Activated T-cell treated with anti-CD3 and anti-CD28 coated beads, Interleukin-2, amount 50 U/mL, for 4 hours (primary cell): Measurements from ENCODE around the gene XRCC5. TPM values are rescaled to one million over a fixed set of nuclear protein-coding genes. Genes with fewer than 3 reads are reported as not detected.
A peak's percentile ranks its signal among the peaks of the same experiment; 100 is the strongest.
"Not testable (repeated sequence)": the region's sequence is repeated elsewhere in the genome, so short reads cannot be mapped to it uniquely, and the experiment has no call there.

Source experiments
- ATAC-seq, 2 donors: fragments of 200-7000 bp; cut with Tn5 transposase; one replicate each; pipeline ENCODE4 v1.10.0; 2021
- DNase-seq: peaks from one replicate; pipeline ENCODE4 v3.0.0-alpha.2; 2020
- H3K27me3 Mint-ChIP-seq: one replicate; pipeline ENCODE4 v1.8.0; 2021; ENCODE audit warnings: low read depth, mixed read lengths
- H3K36me3 Mint-ChIP-seq: one replicate; pipeline ENCODE4 v1.8.0; 2022; ENCODE audit warnings: mixed read lengths; ENCODE audit not compliant: insufficient read depth
- H3K4me1 Mint-ChIP-seq: one replicate; pipeline ENCODE4 v1.8.0; 2021; ENCODE audit warnings: low read depth, mixed read lengths
- H3K4me3 Mint-ChIP-seq: one replicate; pipeline ENCODE4 v1.8.0; 2021; ENCODE audit warnings: mild to moderate bottlenecking, moderate library complexity, mixed read lengths
- H3K9me3 Mint-ChIP-seq: one replicate; pipeline ENCODE4 v1.8.0; 2021; ENCODE audit warnings: mixed read lengths
- total RNA-seq, 3 donors: library from RNA; stranded (reverse); gene quantifications; one replicate each; pipeline ENCODE4 v1.2.1, GENCODE V29; 2021

XRCC5 gene
- total RNA-seq, 3 donors from 2014 or later, result 460 to 524 (median 513) TPM

DNA sequence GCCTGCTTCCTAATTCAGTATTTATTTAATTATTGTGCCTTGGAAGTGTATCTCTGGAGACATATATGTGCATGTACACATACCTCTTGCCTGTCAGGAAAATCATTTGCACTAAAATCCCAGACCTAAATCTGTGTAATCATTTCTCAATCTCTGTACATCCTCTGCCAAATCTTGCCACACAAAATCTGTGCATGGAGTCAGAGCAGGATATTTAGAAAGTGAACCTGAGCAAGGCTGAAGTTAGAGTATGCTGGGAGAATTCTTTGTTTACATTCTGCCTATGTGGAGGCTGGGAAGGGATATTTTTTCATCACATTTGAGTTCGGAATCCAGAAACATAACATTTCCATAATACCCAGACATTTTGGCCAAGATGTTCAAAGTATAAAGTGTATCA is 9.3 kb downstream of the XRCC5 start:
- Mint-ChIP-seq H3K9me3 (no peaks in the 10 kb centered on the region), H3K4me3 (no peak overlapping the region), H3K4me1 (peaks cover 81% of the 10 kb centered on the region), H3K27me3 (no peaks in the 10 kb centered on the region), H3K36me3 (peaks cover 70% of the 10 kb centered on the region)
- DNase-seq (no peak), ATAC-seq (no peak)

DNA sequence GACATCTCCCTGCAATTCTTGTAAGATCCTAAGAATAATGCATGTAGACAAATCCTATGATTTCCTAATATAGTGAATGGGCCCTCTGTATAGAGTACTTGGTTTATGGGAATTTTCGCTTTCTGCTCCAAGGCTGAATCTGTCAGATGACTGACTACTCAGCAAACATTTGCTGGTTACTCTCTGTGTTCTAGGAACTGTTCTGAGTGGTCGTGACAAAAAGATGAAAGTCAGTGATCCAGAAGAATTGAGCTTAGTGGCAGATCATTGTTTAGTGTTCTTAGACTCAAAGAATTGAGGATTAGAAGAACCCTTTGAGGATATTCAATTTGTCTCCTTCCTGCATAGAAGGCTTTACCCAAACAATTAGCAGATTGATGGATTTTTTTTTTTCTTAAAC is 10.0 kb downstream of the XRCC5 start:
- no peaks in the 10 kb centered on the region for H3K27me3 Mint-ChIP-seq
- DNase-seq (no peak), ATAC-seq (no peak)
- peaks cover 77% of the 10 kb centered on the region for H3K4me1 Mint-ChIP-seq
- peaks cover 67% of the 10 kb centered on the region for H3K36me3 Mint-ChIP-seq
- no peak overlapping the region for H3K4me3 Mint-ChIP-seq
- H3K9me3 Mint-ChIP-seq, result no peaks in the 10 kb centered on the region

DNA sequence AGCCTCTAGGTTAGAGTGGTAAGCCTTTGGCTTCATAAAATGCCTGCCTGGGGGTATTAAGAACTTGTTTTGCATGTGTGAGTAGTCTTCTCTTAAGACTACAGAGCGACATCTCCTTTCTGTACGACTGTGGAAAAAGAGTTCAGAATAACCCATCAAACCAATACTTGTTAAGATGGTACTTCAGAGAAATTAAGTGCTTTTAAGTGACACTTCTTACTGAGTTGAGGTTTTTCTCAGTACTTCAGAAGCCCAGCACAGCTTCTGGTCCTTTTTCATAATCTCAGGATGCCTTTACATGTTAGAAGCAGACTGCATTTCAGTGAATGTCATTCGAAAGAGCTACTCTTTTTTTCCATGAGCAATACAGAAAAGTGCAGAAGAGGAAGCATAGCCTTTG is 10.8 kb downstream of the XRCC5 start:
- Mint-ChIP-seq H3K4me3 (peak overlapping the region; percentile 48), H3K27me3 (no peaks in the 10 kb centered on the region), H3K4me1 (peaks cover 74% of the 10 kb centered on the region), H3K36me3 (peaks cover 66% of the 10 kb centered on the region), H3K9me3 (no peaks in the 10 kb centered on the region)
- no peak for DNase-seq
- peak; percentile 91 to 95 for ATAC-seq

DNA sequence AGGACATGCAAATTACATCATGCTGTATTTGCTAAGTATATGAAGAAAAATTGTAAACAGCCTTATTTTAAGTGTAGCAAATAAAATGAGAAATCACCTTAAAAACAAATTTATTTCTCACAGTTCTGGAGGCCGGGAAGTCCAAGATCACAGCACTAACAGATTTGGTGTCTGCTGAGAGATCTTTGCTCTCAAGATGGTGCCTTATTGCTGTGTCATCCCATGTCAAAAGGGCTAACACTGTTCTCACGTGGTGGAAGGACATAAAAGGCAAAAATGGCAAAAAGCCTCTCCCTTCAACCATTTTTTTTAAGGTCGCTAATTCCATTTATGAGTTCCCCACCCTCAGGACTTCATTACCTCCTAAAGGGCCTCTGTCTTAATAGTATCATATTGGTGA is 12.1 kb downstream of the XRCC5 start:
- Mint-ChIP-seq H3K4me1 (peaks cover 71% of the 10 kb centered on the region), H3K9me3 (no peaks in the 10 kb centered on the region), H3K4me3 (no peak overlapping the region), H3K27me3 (no peaks in the 10 kb centered on the region), H3K36me3 (peaks cover 67% of the 10 kb centered on the region)
- no peak for DNase-seq
- no peak for ATAC-seq

GRCh38 chr2:216126943-216127342 is 17.8 kb downstream of the XRCC5 start:
- Mint-ChIP-seq H3K4me3 (no peak overlapping the region), H3K27me3 (no peaks in the 10 kb centered on the region), H3K9me3 (no peaks in the 10 kb centered on the region), H3K36me3 (peaks cover 62% of the 10 kb centered on the region), H3K4me1 (peaks cover 62% of the 10 kb centered on the region)
- no peak for DNase-seq
- no peak for ATAC-seq

- Mint-ChIP-seq H3K4me3 (no peak overlapping the region), H3K36me3 (peaks cover 70% of the 10 kb centered on the region), H3K27me3 (no peaks in the 10 kb centered on the region), H3K4me1 (peaks cover 68% of the 10 kb centered on the region), H3K9me3 (no peaks in the 10 kb centered on the region)
- DNase-seq, result no peak
- no peak for ATAC-seq
These were observed 21.3 kb downstream of the XRCC5 start for GRCh38 chr2:216130346-216130971.

GRCh38 chr2:216131175-216131926 is 22.2 kb downstream of the XRCC5 start:
- ATAC-seq (peak in 1 of 2 donors; percentile 55), DNase-seq (no peak)
- H3K36me3 Mint-ChIP-seq, result peaks cover 71% of the 10 kb centered on the region
- no peaks in the 10 kb centered on the region for H3K9me3 Mint-ChIP-seq
- H3K4me3 Mint-ChIP-seq, result no peak overlapping the region
- H3K27me3 Mint-ChIP-seq, result no peaks in the 10 kb centered on the region
- H3K4me1 Mint-ChIP-seq, result peaks cover 64% of the 10 kb centered on the region

DNA sequence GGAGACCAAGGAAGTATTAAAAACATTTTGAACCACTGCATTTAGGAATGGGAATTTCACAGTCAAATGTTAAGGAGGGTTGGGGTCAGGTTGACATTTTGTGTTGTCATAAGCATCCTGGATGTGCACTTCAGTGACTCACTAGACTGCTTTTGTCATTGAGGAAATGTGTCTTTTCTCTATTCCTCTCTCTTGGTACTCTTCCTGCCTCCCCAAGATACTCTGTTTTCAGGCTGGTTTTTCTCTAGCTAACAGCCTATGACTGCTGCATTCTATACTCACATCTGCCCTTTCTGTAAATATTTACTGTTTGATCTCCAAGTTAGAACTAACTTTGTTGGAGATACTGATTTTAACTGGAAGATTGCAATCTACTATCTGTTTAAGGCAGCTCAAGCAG is 23.4 kb downstream of the XRCC5 start:
- H3K4me1 Mint-ChIP-seq, result peaks cover 61% of the 10 kb centered on the region
- H3K27me3 Mint-ChIP-seq, result no peaks in the 10 kb centered on the region
- H3K36me3 Mint-ChIP-seq, result peaks cover 72% of the 10 kb centered on the region
- H3K4me3 Mint-ChIP-seq, result no peak overlapping the region
- DNase-seq (no peak), ATAC-seq (no peak)
- H3K9me3 Mint-ChIP-seq, result no peaks in the 10 kb centered on the region

DNA sequence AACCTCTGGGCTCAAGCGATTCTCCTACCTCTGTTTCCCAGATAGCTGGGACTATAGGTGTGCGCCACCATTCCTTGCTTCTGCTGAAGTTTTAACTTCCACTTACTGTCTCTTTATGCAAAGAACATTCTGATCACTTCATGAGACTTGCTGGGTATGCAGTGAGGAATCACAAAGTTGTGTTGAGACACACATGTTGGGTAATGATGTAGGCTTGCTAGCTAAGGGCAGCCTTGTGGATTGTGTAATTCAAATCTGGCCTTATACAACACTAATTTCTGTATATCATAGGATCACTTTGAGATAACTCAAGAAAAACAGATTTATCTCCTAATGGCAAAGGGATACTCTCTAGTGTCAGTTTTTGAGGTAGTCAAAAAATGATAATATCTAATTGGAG is 24.2 kb downstream of the XRCC5 start:
- Mint-ChIP-seq H3K9me3 (no peaks in the 10 kb centered on the region), H3K27me3 (no peaks in the 10 kb centered on the region), H3K36me3 (peaks cover 75% of the 10 kb centered on the region), H3K4me1 (peaks cover 55% of the 10 kb centered on the region), H3K4me3 (no peak overlapping the region)
- DNase-seq (no peak), ATAC-seq (no peak)

DNA sequence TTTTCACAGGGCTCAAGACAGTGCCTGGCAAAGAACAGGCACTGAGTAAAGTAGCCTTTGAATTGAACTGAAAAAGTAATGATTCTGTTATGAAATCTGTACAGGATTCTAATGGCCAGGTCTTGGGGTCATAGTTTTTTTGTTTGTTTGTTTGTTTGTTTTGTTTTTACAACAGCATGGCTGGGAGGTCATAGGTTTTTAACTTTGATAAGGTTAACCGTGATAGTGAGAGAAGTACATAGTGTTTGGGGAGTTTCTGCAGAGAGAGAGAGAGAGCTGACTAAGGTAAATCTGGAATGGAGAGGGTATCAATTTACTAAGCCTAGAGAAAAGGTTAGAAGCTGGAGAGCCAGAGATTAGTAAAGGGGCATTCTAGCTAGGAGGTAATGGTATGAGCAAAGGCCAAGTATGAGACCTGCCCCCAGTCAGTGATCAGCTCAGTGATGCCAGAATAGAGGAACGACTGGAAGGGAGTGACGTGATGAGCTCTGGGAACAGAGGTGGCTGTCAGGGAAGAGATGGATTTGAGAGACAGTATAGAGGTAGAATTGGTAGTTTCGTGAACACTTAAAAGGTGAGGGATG is 25.9 kb downstream of the XRCC5 start:
- no peaks in the 10 kb centered on the region for H3K27me3 Mint-ChIP-seq
- no peaks in the 10 kb centered on the region for H3K9me3 Mint-ChIP-seq
- ATAC-seq (peak in 1 of 2 donors; percentile 38), DNase-seq (no peak)
- peaks cover 47% of the 10 kb centered on the region for H3K4me1 Mint-ChIP-seq
- no peak overlapping the region for H3K4me3 Mint-ChIP-seq
- H3K36me3 Mint-ChIP-seq, result peaks cover 80% of the 10 kb centered on the region

DNA sequence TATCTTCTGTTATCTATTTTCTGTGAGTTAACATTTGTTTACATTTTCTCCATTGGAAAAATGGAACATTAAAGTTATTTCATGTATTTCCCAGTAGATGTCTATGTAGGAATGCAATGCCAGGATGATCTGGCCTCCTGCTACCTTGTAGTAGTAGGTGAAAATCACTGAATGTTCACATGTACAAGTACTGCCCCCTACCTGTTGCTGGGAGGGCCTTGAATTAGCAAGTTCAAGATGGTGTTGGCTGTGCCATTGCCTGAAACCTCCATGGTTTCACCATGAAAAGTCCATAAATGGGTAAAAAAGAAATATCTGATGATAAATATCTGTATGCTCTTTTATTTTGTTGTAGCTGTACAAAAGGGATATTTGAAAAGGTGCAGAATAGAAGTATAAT is 30.7 kb downstream of the XRCC5 start:
- DNase-seq (no peak), ATAC-seq (no peak)
- Mint-ChIP-seq H3K4me3 (no peak overlapping the region), H3K27me3 (no peaks in the 10 kb centered on the region), H3K36me3 (peaks cover 61% of the 10 kb centered on the region), H3K4me1 (peaks cover 22% of the 10 kb centered on the region), H3K9me3 (no peaks in the 10 kb centered on the region)

DNA sequence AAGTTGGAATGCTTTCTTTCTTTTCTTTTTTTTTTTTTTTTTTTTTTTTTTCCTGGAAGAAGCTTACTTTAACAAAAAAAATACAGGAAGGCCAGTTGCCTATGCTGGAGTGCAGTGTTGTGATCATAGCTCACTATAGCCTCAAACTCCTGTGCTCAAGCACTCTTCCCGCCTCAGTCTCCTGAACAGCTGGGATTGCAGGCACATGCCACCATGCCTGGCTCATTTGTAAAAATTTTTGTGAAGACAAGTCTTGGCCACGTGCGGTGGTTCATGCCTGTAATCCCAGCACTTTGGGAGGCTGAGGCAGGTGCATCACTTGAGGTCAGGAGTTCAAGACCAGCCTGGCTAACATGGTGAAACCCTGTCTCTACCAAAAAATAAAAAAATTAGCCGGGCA is 32.4 kb downstream of the XRCC5 start:
- Mint-ChIP-seq H3K36me3 (peaks cover 46% of the 10 kb centered on the region), H3K4me1 (peaks cover 14% of the 10 kb centered on the region)
- not testable (repeated sequence) for H3K27me3 Mint-ChIP-seq, H3K9me3 Mint-ChIP-seq, ATAC-seq, H3K4me3 Mint-ChIP-seq, DNase-seq

DNA sequence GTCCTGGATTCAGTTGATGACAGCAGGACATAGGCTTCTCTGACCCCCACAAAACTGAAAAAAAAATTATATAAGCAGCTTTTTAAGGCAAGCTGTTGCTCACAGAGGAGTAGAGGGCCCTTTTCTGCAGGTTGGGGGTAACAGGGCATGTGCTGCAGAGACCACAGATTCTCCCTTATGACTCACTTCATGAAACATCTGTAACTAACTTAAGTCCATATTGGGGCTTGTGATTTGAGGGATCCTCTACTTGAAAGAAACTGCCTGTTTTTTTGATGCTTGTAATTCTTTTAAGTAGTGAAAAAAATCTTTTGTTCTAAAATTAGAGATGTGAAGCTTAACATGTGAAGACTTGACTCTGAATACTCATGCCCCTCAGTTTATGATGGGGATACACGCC is 33.4 kb downstream of the XRCC5 start:
- Mint-ChIP-seq H3K4me1 (peaks cover 21% of the 10 kb centered on the region), H3K9me3 (no peaks in the 10 kb centered on the region), H3K4me3 (no peak overlapping the region), H3K27me3 (no peaks in the 10 kb centered on the region), H3K36me3 (peaks cover 50% of the 10 kb centered on the region)
- DNase-seq (peak; percentile 7), ATAC-seq (peak; percentile 98 to 99)

- Mint-ChIP-seq H3K36me3 (peaks cover 50% of the 10 kb centered on the region), H3K27me3 (no peaks in the 10 kb centered on the region), H3K4me3 (no peak overlapping the region), H3K9me3 (no peaks in the 10 kb centered on the region), H3K4me1 (peaks cover 19% of the 10 kb centered on the region)
- DNase-seq (no peak), ATAC-seq (no peak)
These were observed 35.2 kb downstream of the XRCC5 start for GRCh38 chr2:216144372-216144771.

GRCh38 chr2:216144857-216145256 is 35.7 kb downstream of the XRCC5 start:
- H3K4me3 Mint-ChIP-seq, result no peak overlapping the region
- H3K4me1 Mint-ChIP-seq, result peaks cover 19% of the 10 kb centered on the region
- ATAC-seq (no peak), DNase-seq (no peak)
- no peaks in the 10 kb centered on the region for H3K27me3 Mint-ChIP-seq
- H3K36me3 Mint-ChIP-seq, result peaks cover 50% of the 10 kb centered on the region
- no peaks in the 10 kb centered on the region for H3K9me3 Mint-ChIP-seq
